Spleen (tissue), 11 donors: ENCODE data around the gene CPA5. TPM values are rescaled to one million over a fixed set of nuclear protein-coding genes. Genes with fewer than 3 reads are reported as not detected.

ENCODE experiments used
- DNase-seq: peaks from one replicate; pipeline ENCODE4 v3.0.0-alpha.2; 2020
- H3K27ac ChIP-seq, 8 donors: fragments of 200-600 bp; sonication (generic) in 7 of 8; 1 replicate in 4 of 8; 2 replicates in 4 of 8; pipeline versions ENCODE4 v1.5.0 to v1.8.0; 2016 to 2021; ENCODE audit warnings: inconsistent platforms in 4 of 8, mild to moderate bottlenecking in 4 of 8, moderate library complexity in 1 of 8
- H3K27me3 ChIP-seq, 7 donors: fragments of 200-600 bp; sonication (generic) in 6 of 7; replicated peaks in 1 of 7; 1 replicate in 4 of 7; 2 replicates in 3 of 7; pipeline versions ENCODE4 v1.5.0 to v1.8.0; 2016 to 2021; ENCODE audit warnings: inconsistent platforms in 3 of 7, mild to moderate bottlenecking in 1 of 7
- H3K36me3 ChIP-seq, 6 donors: fragments of 200-600 bp; sonication (generic) in 5 of 6; 1 replicate in 4 of 6; 2 replicates in 2 of 6; pipeline versions ENCODE4 v1.5.0 to v1.8.0; 2016 to 2021; ENCODE audit warnings: inconsistent platforms in 2 of 6
- H3K4me1 ChIP-seq, 6 donors: fragments of 200-600 bp; sonication (generic) in 5 of 6; 1 replicate in 3 of 6; 2 replicates in 3 of 6; pipeline versions ENCODE4 v1.5.0 to v1.8.0; 2016 to 2021; ENCODE audit warnings: inconsistent platforms in 3 of 6
- H3K4me3 ChIP-seq, 8 donors: fragments of 200-600 bp; sonication (generic) in 7 of 8; 1 replicate in 4 of 8; 2 replicates in 4 of 8; pipeline versions ENCODE4 v1.5.0 to v1.8.0; 2016 to 2021; ENCODE audit warnings: inconsistent platforms in 4 of 8, mild to moderate bottlenecking in 4 of 8, moderate library complexity in 2 of 8
- H3K9me3 ChIP-seq, 8 donors: fragments of 200-600 bp; sonication (generic) in 7 of 8; 1 replicate in 4 of 8; 2 replicates in 4 of 8; pipeline versions ENCODE4 v1.5.0 to v1.8.0; 2016 to 2021; ENCODE audit warnings: inconsistent platforms in 4 of 8
- CTCF ChIP-seq, 11 experiments: fragments of 200-600 bp in 7 of 11; fragments of 450-650 bp in 4 of 11; sonication (generic) in 4 of 11; IDR thresholded peaks in 8 of 11; conservative IDR thresholded peaks in 3 of 11; 1 replicate in 7 of 11; 2 replicates in 4 of 11; pipeline versions ENCODE4 v1.4.0 to v1.8.0; 2016 to 2021; ENCODE audit warnings: antibody characterized with exemption in 11 of 11, inconsistent platforms in 4 of 11, mild to moderate bottlenecking in 1 of 11
- POLR2A ChIP-seq, 3 donors: fragments of 450-650 bp; IDR thresholded peaks; one replicate each; pipeline ENCODE4 v1.5.1; 2017; ENCODE audit warnings: antibody characterized with exemption in 3 of 3, mild to moderate bottlenecking in 1 of 3
- POLR2AphosphoS5 ChIP-seq, 3 donors: sonication (generic); formaldehyde crosslinking; IDR thresholded peaks; one replicate each; pipeline ENCODE4 v1.5.1; 2017; ENCODE audit warnings: antibody characterized with exemption in 3 of 3
- WGBS, 5 donors: extraction: QIAGEN DNeasy Blood & Tissue Kit in 3 of 5; methylation state at CpG; one replicate each; pipeline versions ENCODE4 v1.1.5 to v1.1.7; 2013 to 2018; 5-methylcytosine and 5-hydroxymethylcytosine counted together
- intact Hi-C: fragments of 100-400 bp; cut with DNase I; formaldehyde crosslinking; loops from one replicate; pipeline ENCODE4 v1.15.0; 2023; ENCODE audit warnings: low total_unique reads
- polyA plus RNA-seq, 3 donors: library from polyadenylated mRNA; stranded (reverse); fragments of 200-250 nt; gene quantifications; one replicate each; pipeline ENCODE4 v1.2.1, GENCODE V29; 2013
- total RNA-seq, 7 donors: library from RNA; depleted of rRNA in 3 of 7; stranded (reverse); fragments of >200 nt in 3 of 7; fragmentation: NEBNext Ultra II Directional in 4 of 7; extraction: Animal tissue kit (Norgen Biotek cat#: 25700) in 4 of 7; gene quantifications; one replicate each; pipeline versions ENCODE4 v1.1.0 to v1.2.1, GENCODE V29; 2016 to 2021
- donor health status: healthy with polysubstance abuse.
- donor health status: DM: no; HTN: no; CAD: no; lungs with moderate emphysema.
- donor health status: DM: no; HTN: no; CAD: no.
- donor health status: Bipolar disorder and iron deficiency.
- donor health status: healthy.
- donor health status: DM: no; HTN: no; CAD: no.
- donor health status: DM: yes; HTN: yes; CAD: no.

CPA5 gene
- total and polyA plus RNA-seq, 10 donors = 0.26 to 3.6 (median 0.45) TPM; not detected in 6

DNA sequence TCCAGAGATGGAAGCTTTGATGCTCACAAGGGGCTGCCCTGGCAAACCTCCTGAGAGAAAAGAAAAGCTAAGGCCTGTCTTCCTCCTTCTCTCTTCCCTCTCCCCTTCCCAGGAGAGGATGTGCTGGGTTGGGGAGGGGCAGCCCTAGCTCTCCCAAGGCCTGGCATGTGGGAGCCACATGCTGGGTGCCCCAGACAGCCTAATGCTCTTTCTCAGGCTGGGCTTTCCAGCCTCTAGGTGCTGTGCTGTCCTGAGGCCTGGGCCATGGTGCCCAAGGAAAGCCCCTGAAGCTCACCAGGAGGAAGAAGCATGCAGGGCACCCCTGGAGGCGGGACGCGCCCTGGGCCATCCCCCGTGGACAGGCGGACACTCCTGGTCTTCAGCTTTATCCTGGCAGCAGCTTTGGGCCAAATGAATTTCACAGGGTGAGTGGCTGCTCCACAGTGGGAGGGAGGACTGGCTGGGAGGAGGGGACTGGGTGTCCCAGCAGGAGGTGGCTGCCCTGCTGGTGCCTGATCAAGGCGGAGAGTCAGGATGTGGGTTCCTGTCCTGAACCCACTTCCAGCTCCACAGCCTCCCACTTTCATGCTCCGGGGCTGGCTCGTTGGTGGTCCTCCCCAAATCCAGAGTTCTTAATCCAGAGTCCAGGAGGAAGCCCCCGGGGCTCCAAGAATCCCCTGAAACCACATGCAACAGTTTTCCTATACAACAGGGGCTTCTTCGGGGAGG lies 1.7 kb downstream of the CPA5 start:
- Histone ChIP-seq H3K4me3 (no peak overlapping the region), H3K4me1 (peaks cover 0 to 16% (median 12%) of the 10 kb centered on the region in 6 donors), H3K36me3 (no peaks in the 10 kb centered on the region), H3K27me3 (no peaks in the 10 kb centered on the region), H3K9me3 (peaks cover 0 to 5% (median 0%) of the 10 kb centered on the region in 8 donors), H3K27ac (no peak overlapping the region)
- DNase-seq = no peak
- no peak for TF ChIP-seq POLR2AphosphoS5 (IDR thresholded peaks at IDR 0.05)
- TF ChIP-seq CTCF (IDR thresholded peaks at IDR 0.05 in 8 of 11, conservative IDR thresholded peaks at IDR 0.05 in 3 of 11) = no peak
- TF ChIP-seq POLR2A (IDR thresholded peaks at IDR 0.05) = no peak
- 85 to 90% (median 85%) methylated on average over 5 to 10 of the region's 10 CpGs for WGBS, 5 donors
- intact Hi-C loops = no loop called here

DNA sequence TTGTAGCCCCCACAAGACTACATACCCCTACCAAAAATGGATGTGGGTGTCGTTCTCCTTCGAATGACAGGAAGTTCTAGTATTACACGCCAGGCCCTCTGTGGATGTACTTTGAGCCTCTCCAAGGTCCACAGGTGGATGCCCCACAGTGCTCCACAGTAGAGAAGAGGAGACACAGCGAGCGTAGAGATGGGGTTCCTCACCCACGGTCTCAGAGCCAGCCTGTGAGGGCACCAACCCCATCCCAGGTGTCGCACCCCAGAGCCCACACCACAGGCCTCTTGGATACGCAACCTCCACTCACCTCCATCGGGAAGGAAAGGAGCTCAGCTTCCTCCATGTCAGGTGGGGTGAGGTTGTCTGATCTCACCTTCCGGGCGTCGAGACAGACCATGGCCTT lies 2.3 kb downstream of the CPA5 start:
- 81 to 93% (median 86%) methylated on average over 8 to 12 of the region's 12 CpGs for WGBS, 5 donors
- no peaks in the 10 kb centered on the region for H3K36me3 ChIP-seq
- no peak overlapping the region for H3K4me3 ChIP-seq
- DNase-seq = no peak
- peaks cover 0 to 22% (median 15%) of the 10 kb centered on the region in 6 donors for H3K4me1 ChIP-seq
- intact Hi-C loops = no loop called here
- H3K27me3 ChIP-seq = no peaks in the 10 kb centered on the region
- TF ChIP-seq POLR2AphosphoS5 (IDR thresholded peaks at IDR 0.05) (no peak), CTCF (IDR thresholded peaks at IDR 0.05 in 8 of 11, conservative IDR thresholded peaks at IDR 0.05 in 3 of 11) (no peak), POLR2A (IDR thresholded peaks at IDR 0.05) (no peak)
- no peak overlapping the region for H3K27ac ChIP-seq
- H3K9me3 ChIP-seq = peaks cover 0 to under 1% (median 0%) of the 10 kb centered on the region in 8 donors

GRCh38 chr7:130349911-130350782 lies 5.5 kb downstream of the CPA5 start:
- no peak for DNase-seq
- no peak for TF ChIP-seq CTCF (IDR thresholded peaks at IDR 0.05 in 8 of 11, conservative IDR thresholded peaks at IDR 0.05 in 3 of 11)
- no peak for TF ChIP-seq POLR2A (IDR thresholded peaks at IDR 0.05)
- TF ChIP-seq POLR2AphosphoS5 (IDR thresholded peaks at IDR 0.05) = no peak
- H3K27ac ChIP-seq = peak overlapping the region in 7 of 8 donors; percentile 33 to 74 (median 69)
- intact Hi-C loops = no loop called here
- H3K9me3 ChIP-seq = no peaks in the 10 kb centered on the region
- no peaks in the 10 kb centered on the region for H3K36me3 ChIP-seq
- peaks cover 5 to 33% (median 19%) of the 10 kb centered on the region in 6 donors for H3K4me1 ChIP-seq
- WGBS, 5 donors = 55 to 73% (median 57%) methylated on average over 16 of the region's 16 CpGs
- no peaks in the 10 kb centered on the region for H3K27me3 ChIP-seq
- H3K4me3 ChIP-seq = no peak overlapping the region
